GM20000 (cell line): ENCODE results near the gene SETD1A.

Source experiments
- DNase-seq: peaks from one replicate; pipeline ENCODE4 v3.0.0; 2012; ENCODE audit warnings: low spot score
- CTCF ChIP-seq: IDR thresholded peaks from 2 replicates; pipeline ENCODE4 v1.5.1; 2012; ENCODE audit warnings: mild to moderate bottlenecking, control low read depth; ENCODE audit errors: extremely low read depth, missing control alignments

SETD1A gene

DNA sequence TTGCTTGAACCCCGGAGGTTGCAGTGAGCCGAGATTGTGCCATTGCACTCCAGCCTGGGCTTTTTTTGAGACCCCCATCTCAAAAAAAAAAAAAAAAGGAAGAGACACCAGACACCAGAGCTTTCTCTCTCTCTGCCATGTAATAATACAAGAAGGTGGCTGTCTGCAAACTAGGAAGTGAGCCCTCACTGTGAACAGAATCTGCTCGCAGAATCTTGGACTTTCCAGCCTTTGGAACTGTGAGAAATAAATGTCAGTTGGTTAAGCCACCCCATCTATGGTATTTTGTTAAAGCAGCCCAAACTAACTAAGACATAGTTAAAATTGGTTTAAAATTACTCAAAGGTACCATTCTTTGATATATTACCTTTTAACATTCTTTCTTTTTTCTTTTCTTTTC lies 63.0 kb downstream of the SETD1A start:
- no peak for DNase-seq
- TF ChIP-seq CTCF = no peak

DNA sequence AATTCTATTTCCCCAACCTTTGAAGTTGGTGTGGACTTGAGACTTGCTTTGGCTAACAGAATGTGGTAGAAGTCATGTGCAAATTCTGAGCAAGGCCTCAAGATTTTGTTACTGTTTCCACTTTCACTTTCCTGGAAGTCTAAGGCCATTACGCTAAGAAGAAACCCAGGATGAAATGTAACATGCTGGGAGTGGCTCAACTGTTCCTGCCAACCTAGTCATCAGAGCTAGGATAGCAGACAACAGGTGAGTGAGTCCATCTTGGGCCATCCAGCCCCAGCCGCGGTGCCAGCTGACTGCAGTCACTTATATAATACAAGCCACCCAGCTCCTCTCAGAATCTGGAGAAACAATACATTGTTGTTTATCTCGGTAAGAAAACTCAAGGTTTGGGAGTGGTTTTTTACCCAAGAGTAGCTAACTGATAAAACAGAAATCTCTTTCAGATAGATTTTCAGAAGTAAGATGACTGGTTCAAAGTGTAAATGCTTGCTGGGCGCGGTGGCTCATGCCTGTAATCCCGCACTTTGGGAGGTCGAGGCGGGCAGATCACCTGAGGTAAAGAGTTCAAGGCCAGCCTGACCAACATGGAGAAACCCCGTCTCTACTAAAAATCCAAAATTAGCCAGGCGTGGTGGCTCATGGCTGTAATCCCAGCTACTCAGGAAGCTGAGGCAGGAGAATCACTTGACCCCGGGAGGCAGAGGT lies 65.1 kb downstream of the SETD1A start:
- no peak for DNase-seq
- TF ChIP-seq CTCF = no peak

GRCh38 chr16:31023252-31023602 lies 65.7 kb downstream of the SETD1A start:
- no peak for DNase-seq
- no peak for TF ChIP-seq CTCF

DNA sequence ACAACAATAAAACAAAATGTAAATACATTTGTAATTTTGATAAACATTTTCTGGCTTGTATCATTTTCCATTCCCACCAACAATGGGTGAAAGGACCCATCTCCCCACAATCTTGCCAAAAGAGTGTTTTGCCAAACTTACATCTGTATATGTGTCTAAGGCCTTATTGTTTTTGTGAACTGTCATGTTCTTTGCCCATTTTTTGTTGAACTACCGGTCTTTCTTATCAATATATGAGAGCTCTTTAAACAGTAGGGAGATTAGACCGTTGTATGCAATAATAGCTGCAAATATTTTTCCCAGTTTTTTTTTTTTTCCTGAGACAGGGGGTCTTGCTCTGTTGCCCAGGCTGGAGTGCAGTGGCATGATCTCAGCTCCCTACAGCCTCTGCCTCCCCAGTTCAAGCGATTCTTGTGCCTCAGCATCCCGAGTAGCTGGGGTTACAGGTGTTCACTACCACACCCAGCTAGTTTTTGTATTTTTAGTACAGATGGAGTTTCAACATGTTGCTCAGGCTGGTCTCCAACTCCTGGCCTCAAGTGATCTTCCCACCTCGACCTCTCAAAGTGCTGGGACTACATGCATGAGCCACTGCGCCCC lies 66.2 kb downstream of the SETD1A start:
- no peak for TF ChIP-seq CTCF
- DNase-seq = no peak

DNA sequence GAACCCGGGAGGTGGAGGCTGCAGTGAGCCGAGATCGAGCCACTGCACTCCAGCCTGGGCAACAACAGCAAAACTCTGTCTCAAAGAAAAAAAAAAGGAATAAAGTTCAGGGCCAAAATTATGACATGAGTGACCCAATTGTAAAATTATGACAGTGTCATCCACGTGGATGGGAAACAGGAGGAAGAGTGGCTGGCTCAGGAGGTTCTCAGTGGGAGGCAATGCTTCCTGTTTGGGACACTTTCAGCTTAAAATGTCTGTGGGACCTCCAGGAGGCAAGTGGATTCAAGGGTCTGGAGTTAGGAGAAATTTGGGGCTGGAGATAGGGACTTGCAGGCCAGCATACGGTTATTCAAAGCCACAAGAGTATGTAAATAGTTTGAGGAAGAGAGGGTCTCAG lies 67.8 kb downstream of the SETD1A start:
- no peak for TF ChIP-seq CTCF
- no peak for DNase-seq

DNA sequence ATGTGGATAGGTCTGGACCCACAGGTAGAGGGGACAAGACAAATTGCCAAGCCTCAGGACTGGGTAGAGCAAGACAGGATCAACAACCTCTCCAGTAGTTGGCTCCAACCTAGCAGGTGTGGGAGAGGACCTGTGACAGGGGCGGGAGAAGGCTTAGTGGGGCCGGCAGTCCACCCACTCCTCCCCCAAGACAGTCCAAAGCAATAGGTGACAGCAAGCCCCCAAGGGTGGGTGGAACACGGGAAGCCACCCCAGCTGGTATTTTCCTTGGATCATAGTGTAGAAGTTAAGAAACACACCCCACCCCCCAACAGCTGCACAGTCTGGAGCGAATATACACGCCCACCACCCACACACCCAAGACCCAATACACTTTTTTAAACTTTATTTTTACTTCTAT lies 71.7 kb downstream of the SETD1A start:
- DNase-seq = no peak
- TF ChIP-seq CTCF = no peak

- TF ChIP-seq CTCF = no peak
- DNase-seq = no peak
Measured at GRCh38 chr16:31031276-31031675, 73.7 kb downstream of the SETD1A start.
